Gastroesophageal sphincter (tissue), 4 donors: ENCODE data around the gene B3GLCT. TPM values are rescaled to one million over a fixed set of nuclear protein-coding genes. Genes with fewer than 3 reads are reported as not detected.
A peak's percentile ranks its signal among the peaks of the same experiment; 100 is the strongest.

Source experiments
- ATAC-seq: fragments of 150-250 bp; one replicate; pipeline ENCODE4 v1.9.1; 2016; ENCODE audit warnings: mild to moderate bottlenecking, moderate library complexity
- H3K27ac ChIP-seq, 4 donors: fragments of 200-600 bp; sonication (generic) in 3 of 4; 1 replicate in 3 of 4; 2 replicates in 1 of 4; pipeline ENCODE4 v1.5.1; 2016 to 2019
- H3K27me3 ChIP-seq: fragments of 200-600 bp; sonication (generic); one replicate; pipeline ENCODE4 v1.5.1; 2019
- H3K36me3 ChIP-seq, 2 donors: fragments of 200-600 bp; sonication (generic); one replicate each; pipeline ENCODE4 v1.5.1; 2019; ENCODE audit warnings: control low read depth in 1 of 2
- H3K4me1 ChIP-seq, 3 donors: fragments of 200-600 bp; sonication (generic); 1 replicate in 2 of 3; 2 replicates in 1 of 3; pipeline ENCODE4 v1.5.1; 2016 to 2019; ENCODE audit warnings: control low read depth in 2 of 3
- H3K4me3 ChIP-seq, 2 donors: fragments of 200-600 bp; sonication (generic); one replicate each; pipeline ENCODE4 v1.5.1; 2019; ENCODE audit warnings: mild to moderate bottlenecking in 1 of 2, moderate library complexity in 1 of 2
- H3K9me3 ChIP-seq, 3 donors: fragments of 200-600 bp; sonication (generic); one replicate each; pipeline ENCODE4 v1.5.1; 2017 to 2019; ENCODE audit warnings: control low read depth in 2 of 3
- CTCF ChIP-seq, 4 experiments: fragments of 200-600 bp in 2 of 4; fragments of 450-650 bp in 2 of 4; sonication (generic) in 1 of 4; IDR thresholded peaks; one replicate each; pipeline ENCODE4 v1.5.1; 2017 to 2019; ENCODE audit warnings: antibody characterized with exemption in 4 of 4, mild to moderate bottlenecking in 2 of 4, moderate library complexity in 2 of 4
- EP300 ChIP-seq: sonication (generic); formaldehyde crosslinking; IDR thresholded peaks from one replicate; pipeline ENCODE4 v1.6.1; 2017; ENCODE audit warnings: antibody characterized with exemption, mild to moderate bottlenecking
- POLR2A ChIP-seq, 2 donors: fragments of 450-650 bp; IDR thresholded peaks; one replicate each; pipeline ENCODE4 v1.6.1; 2017; ENCODE audit warnings: antibody characterized with exemption in 2 of 2, mild to moderate bottlenecking in 2 of 2, moderate library complexity in 1 of 2
- POLR2AphosphoS5 ChIP-seq: sonication (generic); formaldehyde crosslinking; IDR thresholded peaks from one replicate; pipeline ENCODE4 v1.6.1; 2017; ENCODE audit warnings: antibody characterized with exemption
- WGBS, 2 donors: methylation state at CpG; one replicate each; pipeline ENCODE4 v1.1.5; 2018; ENCODE audit warnings: low coverage in 1 of 2; 5-methylcytosine and 5-hydroxymethylcytosine counted together
- total RNA-seq, 4 donors: library from RNA; depleted of rRNA; stranded (reverse); fragments of >200 nt; gene quantifications; one replicate each; pipeline ENCODE4 v1.1.0, GENCODE V29; 2016

Gene B3GLCT
- 10 to 100 TPM in 1 of 4 donors, 1 to 10 TPM in 3; 6.2 to 15.2 (median 7.8) TPM for total RNA-seq

- Histone ChIP-seq H3K9me3 (no peaks in the 10 kb centered on the region), H3K36me3 (no peaks in the 10 kb centered on the region), H3K4me1 (peaks cover 0 to 36% (median 7%) of the 10 kb centered on the region in 3 donors), H3K27me3 (no peaks in the 10 kb centered on the region), H3K27ac (peak within 1 kb of the TSS; percentile 75 to 99 (median 97)), H3K4me3 (peak within 1 kb of the TSS; percentile 71 to 78)
- ATAC-seq: peak; percentile 95
- TF ChIP-seq CTCF (IDR thresholded peaks at IDR 0.05) (peak; percentile 87 to 97 (median 91)), POLR2AphosphoS5 (no peak), POLR2A (IDR thresholded peaks at IDR 0.05) (peak; percentile 19 to 43)
- no CpG with 5 or more reads among the region's 126 CpGs for WGBS, 2 donors
These were observed at the start of gene B3GLCT for GRCh38 chr13:31199849-31200636. Gene B3GLCT, plus strand, starts transcription at chr13:31199975. Its CDS starts 110 bp downstream, at chr13:31200085.

DNA sequence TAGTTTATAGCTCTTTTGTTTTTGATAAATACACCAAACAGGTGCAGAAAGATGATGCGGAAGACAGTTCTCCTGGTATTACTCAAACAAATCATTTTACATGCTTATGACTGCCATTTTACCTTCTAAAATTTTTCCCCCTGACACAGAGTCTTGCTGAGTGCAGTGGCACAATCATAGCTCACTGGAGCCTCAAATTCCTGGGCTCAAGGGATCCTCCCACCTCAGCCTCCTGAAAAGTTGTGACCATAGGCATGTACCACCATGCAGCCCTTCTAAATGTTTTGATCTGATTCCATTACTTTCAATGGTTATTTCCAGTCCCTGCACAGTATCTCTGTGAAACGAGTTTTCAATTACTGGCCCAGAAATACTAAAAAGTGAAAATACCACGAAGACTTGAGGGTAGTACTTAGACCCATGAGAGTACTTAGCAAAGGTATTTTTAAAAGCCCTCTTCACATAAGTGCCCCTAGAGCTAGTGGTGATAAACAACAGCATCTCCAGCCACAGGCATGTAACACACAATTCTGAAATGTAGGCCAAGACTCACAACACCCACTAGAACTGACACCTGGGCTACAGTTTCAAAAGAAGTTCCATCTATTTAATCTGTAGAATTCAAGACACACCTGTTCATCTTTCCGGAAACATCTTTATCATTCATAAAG, 49.3 kb upstream of the B3GLCT start:
- Histone ChIP-seq H3K27ac (no peak overlapping the region), H3K4me3 (no peak overlapping the region), H3K36me3 (peaks cover 33 to 98% of the 10 kb centered on the region in 2 donors), H3K4me1 (no peaks in the 10 kb centered on the region), H3K9me3 (no peaks in the 10 kb centered on the region), H3K27me3 (no peaks in the 10 kb centered on the region)
- 98 to 100% methylated on average over 4 of the region's 4 CpGs for WGBS, 2 donors
- no peak for ATAC-seq
- TF ChIP-seq EP300 (no peak), POLR2AphosphoS5 (no peak)

GRCh38 chr13:31151837-31152236, 47.9 kb upstream of the B3GLCT start:
- ATAC-seq: no peak
- no peak overlapping the region for H3K4me3 ChIP-seq
- peaks cover 28 to 95% of the 10 kb centered on the region in 2 donors for H3K36me3 ChIP-seq
- WGBS, 2 donors: 90 to 94% methylated on average over 3 of the region's 3 CpGs
- H3K4me1 ChIP-seq: no peaks in the 10 kb centered on the region
- no peak overlapping the region for H3K27ac ChIP-seq
- H3K27me3 ChIP-seq: no peaks in the 10 kb centered on the region
- no peak for TF ChIP-seq POLR2A (IDR thresholded peaks at IDR 0.05)
- TF ChIP-seq EP300: no peak
- no peak for TF ChIP-seq CTCF (IDR thresholded peaks at IDR 0.05)
- no peak for TF ChIP-seq POLR2AphosphoS5
- no peaks in the 10 kb centered on the region for H3K9me3 ChIP-seq

DNA sequence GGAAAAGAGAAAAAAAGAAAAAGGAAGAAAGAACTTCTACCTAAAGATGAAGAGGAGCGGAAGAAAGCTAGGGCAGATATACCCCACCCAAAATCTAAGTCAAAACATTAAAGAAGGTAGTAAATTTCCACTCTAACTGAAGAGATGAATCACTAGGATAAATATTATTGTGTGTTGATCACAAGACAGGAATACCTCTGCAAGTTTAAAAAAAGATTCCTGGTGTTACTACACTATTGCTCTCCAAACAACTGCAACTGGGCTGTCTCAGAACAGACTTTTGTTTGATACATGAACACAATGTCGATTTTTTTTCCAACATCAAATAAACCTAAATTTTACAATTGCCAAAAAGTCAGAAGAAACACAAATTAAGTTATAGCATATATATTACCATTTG, 44.8 kb upstream of the B3GLCT start:
- H3K4me3 ChIP-seq: no peak overlapping the region
- no peak for TF ChIP-seq POLR2AphosphoS5

DNA sequence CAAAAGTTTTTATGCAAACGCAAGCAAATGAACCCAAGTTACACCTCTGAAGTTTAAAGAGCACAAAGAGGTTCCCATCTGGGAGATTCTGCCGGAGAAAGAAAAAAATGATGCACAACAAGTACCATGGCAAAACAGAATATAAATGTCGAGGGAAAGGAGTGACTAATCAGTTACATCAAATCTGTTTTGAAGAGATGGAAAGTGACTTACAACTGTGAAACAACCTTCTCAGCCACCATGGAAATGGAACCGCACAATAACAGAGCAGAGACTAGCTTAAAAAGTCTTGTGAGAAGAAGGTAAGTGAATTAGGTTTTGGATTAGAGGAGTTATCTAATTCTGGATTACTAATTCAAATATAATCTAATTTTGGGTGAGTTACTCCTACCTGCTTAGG, 40.5 kb upstream of the B3GLCT start:
- TF ChIP-seq POLR2AphosphoS5 (no peak), EP300 (no peak)
- no peaks in the 10 kb centered on the region for H3K27me3 ChIP-seq
- peak overlapping the region in 1 of 2 donors; percentile 86 for H3K4me3 ChIP-seq
- peaks cover 0 to 33% (median 10%) of the 10 kb centered on the region in 3 donors for H3K4me1 ChIP-seq
- H3K9me3 ChIP-seq: no peaks in the 10 kb centered on the region
- peaks cover 3 to 22% of the 10 kb centered on the region in 2 donors for H3K36me3 ChIP-seq
- no peak for ATAC-seq
- H3K27ac ChIP-seq: no peak overlapping the region
- WGBS, 2 donors: 71 to 93% methylated on average over 3 to 4 of the region's 4 CpGs

More for the DNA sequence above, 44.8 kb upstream of the B3GLCT start:
- H3K9me3 ChIP-seq: no peaks in the 10 kb centered on the region
- no peaks in the 10 kb centered on the region for H3K27me3 ChIP-seq
- H3K4me1 ChIP-seq: peaks cover 0 to 12% (median 6%) of the 10 kb centered on the region in 3 donors
- WGBS, 2 donors: 68 to 95% methylated on average over 2 of the region's 2 CpGs
- H3K27ac ChIP-seq: no peak overlapping the region
- H3K36me3 ChIP-seq: peaks cover 18 to 64% of the 10 kb centered on the region in 2 donors
- no peak for ATAC-seq

DNA sequence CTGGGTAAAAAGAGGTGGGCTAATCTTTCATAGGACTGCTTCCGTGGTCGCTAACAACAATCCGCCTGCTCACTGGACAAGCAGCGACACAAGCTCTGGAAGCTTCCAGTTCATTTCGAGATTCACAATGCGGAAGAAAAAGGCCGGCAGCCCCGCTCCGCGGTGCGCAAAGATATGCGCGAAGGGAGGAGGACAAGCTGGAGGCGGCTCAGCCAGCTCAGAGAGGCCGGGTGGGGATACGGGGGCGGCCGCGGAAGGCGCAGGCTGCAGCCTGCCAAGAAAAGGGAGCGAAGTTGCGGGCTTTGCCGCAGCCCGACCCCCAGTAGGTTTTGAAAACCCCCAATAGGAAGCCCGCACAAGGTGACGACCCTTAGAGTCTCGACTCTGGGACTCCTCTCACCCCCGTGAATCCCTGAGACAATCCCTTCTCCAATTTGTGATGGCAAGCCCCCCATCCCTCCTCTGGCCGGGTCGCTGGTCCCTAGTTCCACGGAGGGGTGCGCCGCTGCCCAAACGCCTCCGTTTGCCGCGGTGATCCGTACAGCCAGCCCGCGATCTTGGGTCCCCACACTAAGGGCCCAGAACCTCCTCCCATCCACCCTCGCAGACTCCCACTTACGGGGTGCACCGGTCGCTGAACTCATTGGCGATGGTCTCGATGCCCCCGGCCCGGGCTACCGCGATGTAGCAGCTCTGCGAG, 38.8 kb upstream of the B3GLCT start:
- no peak for ATAC-seq
- Histone ChIP-seq H3K4me1 (peaks cover 0 to 33% (median 10%) of the 10 kb centered on the region in 3 donors), H3K36me3 (peaks cover 0 to 8% of the 10 kb centered on the region in 2 donors), H3K27me3 (no peaks in the 10 kb centered on the region), H3K27ac (peak overlapping the region; percentile 70 to 98 (median 92)), H3K9me3 (no peaks in the 10 kb centered on the region), H3K4me3 (peak overlapping the region; percentile 76 to 86)
- 1 to 3% methylated on average over 8 to 17 of the region's 51 CpGs for WGBS, 2 donors
- TF ChIP-seq CTCF (IDR thresholded peaks at IDR 0.05): peak in 1 of 4 experiments; percentile 5
- TF ChIP-seq POLR2AphosphoS5: peak; percentile 53
- peak; percentile 14 to 17 for TF ChIP-seq POLR2A (IDR thresholded peaks at IDR 0.05)
- no peak for TF ChIP-seq EP300
